KMS-11 (cell line): ENCODE data around the gene ST6GALNAC4.

ENCODE experiments used
- H2AFZ ChIP-seq: fragments of 200-600 bp; sonication (generic); 2 replicates; pipeline ENCODE4 v1.6.1; 2016; ENCODE audit warnings: antibody characterized with exemption, mixed run types, low read depth
- H3K27ac ChIP-seq: fragments of 200-600 bp; sonication (generic); 2 replicates; pipeline ENCODE4 v1.6.1; 2016; ENCODE audit warnings: mild to moderate bottlenecking, mixed run types
- H3K27me3 ChIP-seq: fragments of 200-600 bp; sonication (generic); 2 replicates; pipeline ENCODE4 v1.6.1; 2017; ENCODE audit warnings: mild to moderate bottlenecking, low read depth, mixed run types, moderate library complexity; ENCODE audit not compliant: insufficient read depth
- H3K36me3 ChIP-seq: fragments of 200-600 bp; sonication (generic); 2 replicates; pipeline ENCODE4 v1.6.1; 2017; ENCODE audit warnings: mild to moderate bottlenecking, mixed run types; ENCODE audit not compliant: insufficient read depth
- H3K4me1 ChIP-seq: fragments of 200-600 bp; sonication (generic); 2 replicates; pipeline ENCODE4 v1.6.1; 2016; ENCODE audit warnings: mild to moderate bottlenecking, low read depth, mixed run types; ENCODE audit not compliant: poor library complexity, severe bottlenecking
- H3K4me2 ChIP-seq: fragments of 200-600 bp; sonication (generic); 2 replicates; pipeline ENCODE4 v1.7.0; 2016; ENCODE audit warnings: mild to moderate bottlenecking, mixed run types
- H3K4me3 ChIP-seq: fragments of 200-600 bp; sonication (generic); IDR thresholded peaks from 2 replicates; pipeline ENCODE4 v1.6.1; 2017; ENCODE audit warnings: low read depth, low read length, mixed read lengths; ENCODE audit not compliant: insufficient read depth
- H3K79me2 ChIP-seq: fragments of 200-600 bp; sonication (generic); 2 replicates; pipeline ENCODE4 v1.6.1; 2016; ENCODE audit warnings: low read depth, mixed run types; ENCODE audit not compliant: insufficient read depth
- H3K9ac ChIP-seq: fragments of 200-600 bp; sonication (generic); 2 replicates; pipeline ENCODE4 v1.6.1; 2016; ENCODE audit warnings: mild to moderate bottlenecking, mixed run types
- H4K20me1 ChIP-seq: fragments of 200-600 bp; sonication (generic); 2 replicates; pipeline ENCODE4 v1.6.1; 2016; ENCODE audit warnings: mild to moderate bottlenecking, mixed run types; ENCODE audit not compliant: insufficient read depth
- CTCF ChIP-seq: fragments of 200-600 bp; sonication (generic); conservative IDR thresholded peaks from 2 replicates; pipeline ENCODE4 v1.6.1; 2017; ENCODE audit warnings: low read depth, mild to moderate bottlenecking, antibody characterized with exemption, low read length, moderate library complexity, mixed read lengths

ST6GALNAC4 gene

DNA sequence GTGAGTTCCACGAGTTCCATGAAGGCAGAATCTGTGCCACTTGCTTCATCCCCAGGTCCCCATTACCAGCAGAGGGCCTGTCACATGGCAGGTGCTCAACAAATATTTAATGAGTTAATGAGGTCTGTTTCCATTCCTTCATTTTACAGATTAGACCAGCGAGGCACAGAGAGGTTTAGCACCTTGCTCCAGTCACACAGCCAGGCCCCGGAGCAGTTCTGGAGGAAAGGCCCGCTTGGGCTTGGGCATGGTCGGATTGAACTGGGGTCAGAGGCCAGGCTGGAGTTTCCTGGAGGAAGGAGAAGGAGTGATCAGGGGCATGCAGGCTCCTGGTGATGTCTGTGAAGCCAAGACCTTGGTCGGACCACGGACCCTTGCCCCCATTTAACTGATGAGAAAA is 4.0 kb upstream of the ST6GALNAC4 start:
- Histone ChIP-seq H3K9ac (no peak overlapping the region), H3K4me2 (no peak overlapping the region)

DNA sequence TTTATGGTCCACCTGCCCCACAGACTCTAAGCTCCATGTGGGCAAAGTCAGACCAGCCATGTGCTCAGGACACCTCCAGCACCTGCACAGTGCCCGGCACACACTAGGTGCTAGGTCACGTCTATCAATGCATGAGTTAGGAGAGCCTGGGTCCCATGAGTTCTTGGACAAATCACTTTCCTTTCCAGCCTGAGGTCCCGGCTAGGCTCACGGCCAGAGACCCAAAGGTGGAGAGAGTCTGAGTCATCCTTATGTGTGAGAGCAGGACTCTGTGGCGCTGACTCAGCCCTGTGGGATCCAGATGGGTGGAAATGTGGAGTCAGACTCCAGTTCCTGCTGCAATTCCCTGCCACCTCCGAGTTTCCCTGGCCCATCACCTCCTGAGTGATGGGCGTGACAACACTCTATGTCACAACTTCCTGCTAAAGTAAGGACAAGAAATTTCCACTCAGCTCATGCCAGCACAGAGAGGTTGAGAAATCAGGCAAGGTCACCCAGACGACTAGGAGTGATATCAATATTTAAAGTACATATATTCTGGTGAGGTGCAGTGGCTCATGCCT is 2.5 kb upstream of the ST6GALNAC4 start:
- no peak overlapping the region for H3K9ac ChIP-seq
- peaks cover 41% of the 10 kb centered on the region for H3K79me2 ChIP-seq
- H3K4me2 ChIP-seq, result no peak overlapping the region
- H3K4me3 ChIP-seq, result no peak overlapping the region
- no peaks in the 10 kb centered on the region for H4K20me1 ChIP-seq
- H3K36me3 ChIP-seq, result peaks cover 5% of the 10 kb centered on the region; the same call in 1 of the 2 replicates
- no peak overlapping the region for H2AFZ ChIP-seq
- H3K4me1 ChIP-seq, result peaks cover 64% of the 10 kb centered on the region
- H3K27ac ChIP-seq, result no peak overlapping the region
- TF ChIP-seq CTCF, result no peak
- H3K27me3 ChIP-seq, result no peaks in the 10 kb centered on the region

More for the DNA sequence above, 4.0 kb upstream of the ST6GALNAC4 start:
- no peaks in the 10 kb centered on the region for H3K27me3 ChIP-seq
- H4K20me1 ChIP-seq, result no peaks in the 10 kb centered on the region
- H3K4me1 ChIP-seq, result peaks cover 52% of the 10 kb centered on the region
- no peak for TF ChIP-seq CTCF
- no peaks in the 10 kb centered on the region for H3K36me3 ChIP-seq
- H3K79me2 ChIP-seq, result peaks cover 29% of the 10 kb centered on the region
- H2AFZ ChIP-seq, result no peak overlapping the region
- no peak overlapping the region for H3K4me3 ChIP-seq
- H3K27ac ChIP-seq, result no peak overlapping the region

- no peak overlapping the region for H2AFZ ChIP-seq
- no peaks in the 10 kb centered on the region for H4K20me1 ChIP-seq
- no peak overlapping the region for H3K27ac ChIP-seq
- peak; percentile 30; the same call in 1 of the 2 replicates for TF ChIP-seq CTCF
- peak overlapping the region; percentile 56 for H3K4me2 ChIP-seq
- no peak overlapping the region for H3K4me3 ChIP-seq
- no peak overlapping the region for H3K9ac ChIP-seq
- peaks cover 72% of the 10 kb centered on the region for H3K4me1 ChIP-seq
- peaks cover 50% of the 10 kb centered on the region for H3K79me2 ChIP-seq
- H3K27me3 ChIP-seq, result no peaks in the 10 kb centered on the region
- H3K36me3 ChIP-seq, result peaks cover 9% of the 10 kb centered on the region; the same call in 1 of the 2 replicates
Observed at GRCh38 chr9:127918183-127919107, 1.6 kb upstream of the ST6GALNAC4 start.

GRCh38 chr9:127917603-127918002 is 762 bp upstream of the ST6GALNAC4 start:
- Histone ChIP-seq H3K9ac (peak overlapping the region; percentile 0; the same call in 1 of the 2 replicates), H3K79me2 (peaks cover 57% of the 10 kb centered on the region), H3K36me3 (peaks cover 9% of the 10 kb centered on the region; the same call in 1 of the 2 replicates), H4K20me1 (no peaks in the 10 kb centered on the region), H3K27me3 (no peaks in the 10 kb centered on the region), H3K4me1 (peaks cover 77% of the 10 kb centered on the region), H3K27ac (no peak overlapping the region), H2AFZ (no peak overlapping the region), H3K4me3 (no peak overlapping the region), H3K4me2 (peak overlapping the region; percentile 56)
- no peak for TF ChIP-seq CTCF
